ENCODE results near the gene CTDP1. TPM values are rescaled to one million over a fixed set of nuclear protein-coding genes. Genes with fewer than 3 reads are reported as not detected.

Gene CTDP1
- total RNA-seq, 1 experiment from 2014 or later = 33.7 TPM

DNA sequence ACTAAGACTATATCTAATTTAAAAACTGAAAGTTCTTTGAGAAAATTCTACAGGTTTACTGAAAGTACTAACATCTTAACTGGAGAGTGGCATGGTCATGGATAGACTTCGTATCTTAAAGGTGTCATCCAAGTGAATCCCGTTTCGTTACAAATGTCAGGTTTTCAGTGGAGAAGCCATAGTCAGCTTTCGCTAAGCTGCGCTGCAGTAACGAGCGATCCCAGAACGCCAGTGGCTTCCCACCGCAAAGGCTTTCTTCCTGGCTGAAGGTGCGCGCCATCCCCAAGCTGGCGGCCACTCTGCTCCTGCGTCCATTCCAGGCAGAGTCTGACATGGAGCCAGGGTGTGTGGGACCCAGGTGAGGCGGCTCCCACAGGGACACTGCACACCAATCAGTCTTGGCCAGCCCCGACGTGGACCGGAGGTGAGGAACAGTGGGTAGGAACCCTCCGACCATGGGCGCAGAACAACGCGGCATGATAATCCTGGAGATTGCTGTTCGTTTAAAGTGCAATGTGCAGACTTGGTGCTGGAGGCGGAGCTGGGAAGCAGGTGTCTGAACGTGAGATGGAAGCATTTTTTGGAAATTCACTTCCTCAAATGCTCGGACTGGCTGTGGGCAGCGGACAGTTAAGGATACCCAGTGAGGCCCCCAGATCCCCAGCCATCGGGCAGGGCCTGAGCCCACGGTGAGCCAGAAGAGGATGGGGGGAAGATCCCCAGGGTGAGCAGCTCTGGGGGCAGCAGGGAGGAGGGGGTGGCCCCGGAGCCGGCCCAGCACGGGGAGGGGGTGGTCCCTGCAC lies 90.3 kb downstream of the CTDP1 start:
- TF ChIP-seq, protein P1, sequence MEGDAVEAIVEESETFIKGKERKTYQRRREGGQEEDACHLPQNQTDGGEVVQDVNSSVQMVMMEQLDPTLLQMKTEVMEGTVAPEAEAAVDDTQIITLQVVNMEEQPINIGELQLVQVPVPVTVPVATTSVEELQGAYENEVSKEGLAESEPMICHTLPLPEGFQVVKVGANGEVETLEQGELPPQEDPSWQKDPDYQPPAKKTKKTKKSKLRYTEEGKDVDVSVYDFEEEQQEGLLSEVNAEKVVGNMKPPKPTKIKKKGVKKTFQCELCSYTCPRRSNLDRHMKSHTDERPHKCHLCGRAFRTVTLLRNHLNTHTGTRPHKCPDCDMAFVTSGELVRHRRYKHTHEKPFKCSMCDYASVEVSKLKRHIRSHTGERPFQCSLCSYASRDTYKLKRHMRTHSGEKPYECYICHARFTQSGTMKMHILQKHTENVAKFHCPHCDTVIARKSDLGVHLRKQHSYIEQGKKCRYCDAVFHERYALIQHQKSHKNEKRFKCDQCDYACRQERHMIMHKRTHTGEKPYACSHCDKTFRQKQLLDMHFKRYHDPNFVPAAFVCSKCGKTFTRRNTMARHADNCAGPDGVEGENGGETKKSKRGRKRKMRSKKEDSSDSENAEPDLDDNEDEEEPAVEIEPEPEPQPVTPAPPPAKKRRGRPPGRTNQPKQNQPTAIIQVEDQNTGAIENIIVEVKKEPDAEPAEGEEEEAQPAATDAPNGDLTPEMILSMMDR (conservative IDR thresholded peaks at IDR 0.05) = no peak
- H3K27me3 Mint-ChIP-seq (ENCODE audit: low read depth) = peaks cover 27% of the 10 kb centered on the region

More for the DNA sequence above, 90.3 kb downstream of the CTDP1 start:
- H3K79me2 ChIP-seq (ENCODE audit: insufficient read depth, low read length) = no peaks in the 10 kb centered on the region
- H3K9ac ChIP-seq (ENCODE audit: extremely low read depth, insufficient read length, low read length) = no peak overlapping the region
- H3K23ac ChIP-seq (ENCODE audit: insufficient read length, low read depth, low read length) = no peak overlapping the region
- H2AK5ac ChIP-seq (ENCODE audit: insufficient read length, low read length) = no peak overlapping the region
- H3K4me1 ChIP-seq (ENCODE audit: insufficient read depth, low read length) = no peaks in the 10 kb centered on the region
- H3K4ac ChIP-seq (ENCODE audit: low read depth, low read length) = no peak overlapping the region
- H4K91ac ChIP-seq (ENCODE audit: insufficient read length, low read depth, low read length) = no peak overlapping the region
- no peak overlapping the region for H3T11ph ChIP-seq (ENCODE audit: low read length)
- H3K56ac ChIP-seq (ENCODE audit: insufficient read length, low read depth, low read length) = no peak overlapping the region
- H3K9me3 ChIP-seq (ENCODE audit: control insufficient read depth, low read depth, low read length) = no peaks in the 10 kb centered on the region
- Mint-ChIP-seq H3K27ac (no peak overlapping the region; a peak in 1 of 7 replicates), H3K4me3 (no peak overlapping the region), H3K9me3 (peaks cover 19 to 27% of the 10 kb centered on the region in 2 experiments), H3K4me1 (no peaks in the 10 kb centered on the region), H3K36me3 (ENCODE audit: insufficient read depth in 1 of 3, low read depth in 3 of 3) (peaks cover 0 to 2% (median 2%) of the 10 kb centered on the region in 3 experiments; a peak in 2 of 7 replicates)
- no CpG with 5 or more reads among the region's 31 CpGs for WGBS (ENCODE audit: extremely low coverage, insufficient read length, low lambda C conversion rate)
- no peak overlapping the region for H2BK20ac ChIP-seq (ENCODE audit: low read depth, low read length, poor library complexity, severe bottlenecking)
- H2BK12ac ChIP-seq (ENCODE audit: insufficient read length, low read depth, low read length) = no peak overlapping the region
- H4K8ac ChIP-seq (replicated peaks; ENCODE audit: insufficient read length, low read depth, low read length) = no peak overlapping the region
- no peak overlapping the region for H3K14ac ChIP-seq (ENCODE audit: insufficient read depth, low read length)
- H2AFZ ChIP-seq (ENCODE audit: low read length) = no peak overlapping the region
- no peak overlapping the region for H3K4me2 ChIP-seq (ENCODE audit: insufficient read depth, insufficient read length, low read length)
- no peak overlapping the region for H3K27ac ChIP-seq (ENCODE audit: insufficient read length, low read depth, low read length)
- H2BK15ac ChIP-seq (ENCODE audit: low read depth, low read length) = no peak overlapping the region
- no peak for DNase-seq
- H3K18ac ChIP-seq (ENCODE audit: insufficient read length, low read depth, low read length) = no peak overlapping the region
- H3K79me1 ChIP-seq (ENCODE audit: insufficient read depth, low read depth, low read length, poor library complexity, severe bottlenecking) = no peaks in the 10 kb centered on the region
- H2BK5ac ChIP-seq (ENCODE audit: insufficient read length, low read length) = no peak overlapping the region
- no peak overlapping the region for H4K5ac ChIP-seq (ENCODE audit: insufficient read length, low read depth, low read length)
- no peak overlapping the region for H2BK120ac ChIP-seq (ENCODE audit: low read depth, low read length, poor library complexity, severe bottlenecking)
- H3K27me3 ChIP-seq (ENCODE audit: insufficient read depth, low read length) = no peaks in the 10 kb centered on the region
- H4K20me1 ChIP-seq (ENCODE audit: control insufficient read depth, insufficient read depth, insufficient read length) = no peaks in the 10 kb centered on the region
- H3K23me2 ChIP-seq (ENCODE audit: insufficient read length, low read depth, low read length, poor library complexity, severe bottlenecking) = no peaks in the 10 kb centered on the region

Data from H9 (cell line).